GM12891 (cell line): ENCODE results near the gene MEFV.

Experiments used
- DNase-seq: peaks from one replicate; pipeline ENCODE4 v3.0.0; 2011; ENCODE audit warnings: low spot score; ENCODE audit not compliant: insufficient read length
- FAIRE-seq: peaks from 2 replicates; lab custom pipeline; 2011; peaks lifted over from hg19 to GRCh38; lab: Jason Lieb, UNC
- PAX5 ChIP-seq: IDR thresholded peaks from 2 replicates; pipeline ENCODE4 v1.6.1; 2011; ENCODE audit warnings: low read length, moderate library complexity, mild to moderate bottlenecking; ENCODE audit not compliant: insufficient read depth, severe bottlenecking
- POLR2A ChIP-seq: IDR thresholded peaks from 2 replicates; pipeline ENCODE4 v1.6.1; 2011; ENCODE audit warnings: low read depth, low read length, control low read depth
- POLR2AphosphoS5 ChIP-seq: IDR thresholded peaks from 2 replicates; pipeline ENCODE4 v1.6.1; 2011; ENCODE audit warnings: low read depth, low read length, control low read depth
- POU2F2 ChIP-seq: IDR thresholded peaks from 2 replicates; pipeline ENCODE4 v1.6.1; 2011; ENCODE audit warnings: low read depth, mild to moderate bottlenecking, control low read depth, low read length, moderate library complexity
- SPI1 ChIP-seq: IDR thresholded peaks from 2 replicates; pipeline ENCODE4 v1.6.1; 2011; ENCODE audit warnings: low read depth, low read length, control low read depth
- TAF1 ChIP-seq: IDR thresholded peaks from 2 replicates; pipeline ENCODE4 v1.6.1; 2011; ENCODE audit warnings: low read depth, low read length, control low read depth

The MEFV gene

GRCh38 chr16:3268294-3268693 lies 11.9 kb upstream of the MEFV start:
- FAIRE-seq = no peak
- TF ChIP-seq SPI1 = no peak
- no peak for TF ChIP-seq POLR2AphosphoS5
- TF ChIP-seq TAF1 = no peak
- TF ChIP-seq POU2F2 = no peak
- TF ChIP-seq POLR2A = no peak
- TF ChIP-seq PAX5 = no peak

GRCh38 chr16:3266873-3267537 lies 10.6 kb upstream of the MEFV start:
- TF ChIP-seq POLR2A (no peak), POU2F2 (no peak), SPI1 (no peak), PAX5 (no peak), POLR2AphosphoS5 (no peak), TAF1 (no peak)
- FAIRE-seq = no peak
- DNase-seq = no peak

More at GRCh38 chr16:3268294-3268693, 11.9 kb upstream of the MEFV start:
- DNase-seq = no peak

GRCh38 chr16:3264137-3265036 lies 8.0 kb upstream of the MEFV start:
- TF ChIP-seq POLR2AphosphoS5 (peak; percentile 65; the same call in 1 of the 2 replicates), POLR2A (peak; percentile 70), TAF1 (0 out of 2 replicates have a peak, but pooled peaks have one; percentile 25), PAX5 (no peak), SPI1 (peak; percentile 89), POU2F2 (no peak)
- DNase-seq = peak; percentile 95
- peak; percentile 94 for FAIRE-seq

GRCh38 chr16:3262517-3262916 lies 6.1 kb upstream of the MEFV start:
- TF ChIP-seq SPI1 (no peak), PAX5 (no peak), POLR2A (no peak), POU2F2 (no peak), POLR2AphosphoS5 (no peak), TAF1 (no peak)
- DNase-seq (no peak), FAIRE-seq (no peak)

- FAIRE-seq = no peak
- DNase-seq = no peak
- TF ChIP-seq POU2F2 = no peak
These were observed 3.4 kb upstream of the MEFV start for GRCh38 chr16:3259836-3260235.

GRCh38 chr16:3256866-3257465 lies 533 bp upstream of the MEFV start:
- TF ChIP-seq PAX5 = no peak
- TF ChIP-seq POU2F2 = no peak
- no peak for TF ChIP-seq POLR2AphosphoS5
- no peak for TF ChIP-seq SPI1
- TF ChIP-seq TAF1 = no peak
- no peak for TF ChIP-seq POLR2A
- no peak for FAIRE-seq
- no peak for DNase-seq

GRCh38 chr16:3254309-3254708 lies 2.1 kb downstream of the MEFV start:
- no peak for FAIRE-seq
- no peak for TF ChIP-seq PAX5
- TF ChIP-seq POLR2A = no peak
- no peak for TF ChIP-seq TAF1
- no peak for TF ChIP-seq POU2F2
- no peak for TF ChIP-seq SPI1
- no peak for TF ChIP-seq POLR2AphosphoS5
- no peak for DNase-seq

GRCh38 chr16:3252967-3253366 lies 3.5 kb downstream of the MEFV start:
- no peak for TF ChIP-seq TAF1
- TF ChIP-seq PAX5 = no peak
- TF ChIP-seq POU2F2 = no peak
- no peak for TF ChIP-seq SPI1
- no peak for TF ChIP-seq POLR2AphosphoS5
- DNase-seq (no peak), FAIRE-seq (no peak)

GRCh38 chr16:3249451-3249850 lies 7.0 kb downstream of the MEFV start:
- FAIRE-seq = no peak
- TF ChIP-seq TAF1 (no peak), POU2F2 (no peak), PAX5 (no peak), POLR2AphosphoS5 (no peak), POLR2A (no peak)
- DNase-seq = no peak
